HCT116 (cell line): Measurements from ENCODE around the gene MYCBP2.

Experiments
- CTCF ChIP-seq, 3 experiments: fragments of 200-600 bp in 1 of 3; sonication (generic) in 1 of 3; IDR thresholded peaks in 2 of 3; conservative IDR thresholded peaks in 1 of 3; 2 replicates each; pipeline ENCODE4 v1.5.1; 2012 to 2017; ENCODE audit warnings: low read depth in 2 of 3, low read length in 2 of 3, antibody characterized with exemption in 1 of 3, borderline replicate concordance in 1 of 3, control low read depth in 1 of 3, mild to moderate bottlenecking in 1 of 3, mixed read lengths in 1 of 3, mixed run types in 1 of 3, moderate library complexity in 1 of 3; ENCODE audit not compliant: insufficient read depth in 1 of 3
- EGR1 ChIP-seq: IDR thresholded peaks from 2 replicates; pipeline ENCODE4 v1.6.1; 2012; ENCODE audit warnings: low read depth
- ELF1 ChIP-seq: IDR thresholded peaks from 2 replicates; pipeline ENCODE4 v1.6.1; 2012; ENCODE audit warnings: low read depth, borderline replicate concordance
- EZH2 ChIP-seq: fragments of 200-600 bp; sonication (generic); IDR thresholded peaks from 2 replicates; pipeline ENCODE4 v1.6.1; 2017; ENCODE audit warnings: antibody characterized with exemption, mixed run types
- POLR2A ChIP-seq: IDR thresholded peaks from 2 replicates; pipeline ENCODE4 v1.7.0; 2011; ENCODE audit warnings: borderline replicate concordance; ENCODE audit not compliant: insufficient read depth, insufficient read length; ENCODE audit errors: extremely low read depth
- POLR2AphosphoS5 ChIP-seq: IDR thresholded peaks from 2 replicates; pipeline ENCODE4 v1.6.1; 2011; ENCODE audit warnings: mild to moderate bottlenecking, low read depth, low read length, moderate library complexity
- YY1 ChIP-seq: IDR thresholded peaks from 2 replicates; pipeline ENCODE4 v1.6.1; 2011; ENCODE audit warnings: low read length, low read depth, moderate library complexity, mild to moderate bottlenecking; ENCODE audit not compliant: insufficient replicate concordance; ENCODE audit errors: extremely low read depth
- ZBTB33 ChIP-seq: IDR thresholded peaks from 2 replicates; pipeline ENCODE4 v1.6.1; 2011; ENCODE audit warnings: mild to moderate bottlenecking, low read length, moderate library complexity; ENCODE audit not compliant: insufficient replicate concordance; ENCODE audit errors: extremely low read depth
- ZFX ChIP-seq: fragments of 450-650 bp; IDR thresholded peaks from 2 replicates; pipeline ENCODE4 v1.6.1; 2017
- ZNF274 ChIP-seq: fragments of 200-500 bp; sonication (Bioruptor generic); IDR thresholded peaks from 2 replicates; pipeline ENCODE4 v1.6.1; 2014; ENCODE audit warnings: mild to moderate bottlenecking, low read depth, low read length, inconsistent platforms

- TF ChIP-seq CTCF (IDR thresholded peaks at IDR 0.05 in 2 of 3, conservative IDR thresholded peaks at IDR 0.05 in 1 of 3; ENCODE audit: borderline replicate concordance in 1 of 3, insufficient read depth in 1 of 3, low read depth in 2 of 3, low read length in 2 of 3): no peak
- no peak for TF ChIP-seq POLR2A
- no peak for TF ChIP-seq POLR2AphosphoS5
- no peak for TF ChIP-seq ZFX
- TF ChIP-seq ZBTB33: no peak
- TF ChIP-seq EZH2: no peak
- TF ChIP-seq ELF1: no peak
- no peak for TF ChIP-seq ZNF274
- TF ChIP-seq EGR1: no peak
- TF ChIP-seq YY1: no peak
Measured at GRCh38 chr13:77139306-77139705, 187.6 kb downstream of the MYCBP2 start.
